Stomach smooth muscle (tissue), 2 donors: ENCODE results near the gene NEIL1.

Source experiments
- H3K27ac ChIP-seq: one replicate; pipeline ENCODE4 v1.7.0; 2013; ENCODE audit warnings: mild to moderate bottlenecking, low read length, inconsistent platforms
- H3K27me3 ChIP-seq, 2 donors: one replicate each; pipeline ENCODE4 v1.7.0; 2013; ENCODE audit warnings: low read length in 2 of 2; ENCODE audit not compliant: insufficient read depth in 2 of 2, control insufficient read depth in 1 of 2
- H3K36me3 ChIP-seq, 2 donors: one replicate each; pipeline ENCODE4 v1.7.0; 2013; ENCODE audit warnings: low read length in 2 of 2; ENCODE audit not compliant: control insufficient read depth in 2 of 2, insufficient read depth in 2 of 2
- H3K4me1 ChIP-seq: one replicate; pipeline ENCODE4 v1.7.0; 2013; ENCODE audit warnings: low read length; ENCODE audit not compliant: control insufficient read depth, insufficient read depth
- H3K4me3 ChIP-seq, 2 donors: one replicate each; pipeline ENCODE4 v1.7.0; 2013; ENCODE audit warnings: low read length in 2 of 2
- H3K9ac ChIP-seq, 2 donors: one replicate each; pipeline ENCODE4 v1.7.0; 2013; ENCODE audit warnings: low read length in 2 of 2, mild to moderate bottlenecking in 1 of 2
- H3K9me3 ChIP-seq, 2 donors: one replicate each; pipeline ENCODE4 v1.7.0; 2013; ENCODE audit warnings: low read length in 2 of 2; ENCODE audit not compliant: control insufficient read depth in 2 of 2
- donor health status: healthy.
- donor health status: Pancreatic carcinoma.

Gene NEIL1

DNA sequence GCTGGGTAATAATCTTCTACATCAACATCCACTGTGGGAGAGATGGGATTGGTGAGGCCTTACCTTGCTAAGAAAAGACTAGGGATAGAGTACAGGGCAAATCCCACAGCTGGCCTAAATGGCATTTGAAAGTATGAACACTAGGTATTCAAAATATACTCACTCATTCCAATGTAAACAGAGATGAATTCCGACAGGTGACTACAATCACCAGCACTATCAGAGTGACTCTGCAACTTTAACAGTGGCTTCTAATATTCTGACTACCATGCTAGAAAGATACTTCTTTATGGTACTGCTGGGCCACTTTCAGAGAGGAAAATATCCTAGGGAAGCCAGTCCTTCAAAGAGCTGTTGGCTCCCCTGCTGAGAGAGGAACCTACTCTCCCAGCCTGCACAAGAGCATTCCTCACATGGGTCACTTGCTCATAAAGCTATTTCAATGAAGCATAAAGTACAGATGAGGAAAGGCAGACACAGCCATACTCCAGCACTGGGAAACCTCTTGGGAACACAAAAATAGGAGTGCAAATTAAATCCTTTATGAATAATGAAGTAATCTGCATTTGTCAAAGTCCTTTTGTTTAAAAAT is 43.0 kb downstream of the NEIL1 start:
- Histone ChIP-seq H3K4me1 (no peaks in the 10 kb centered on the region), H3K36me3 (peaks cover 64 to 80% of the 10 kb centered on the region in 2 donors), H3K27ac (no peak overlapping the region), H3K9me3 (no peaks in the 10 kb centered on the region), H3K27me3 (no peaks in the 10 kb centered on the region), H3K4me3 (no peak overlapping the region), H3K9ac (no peak overlapping the region)

DNA sequence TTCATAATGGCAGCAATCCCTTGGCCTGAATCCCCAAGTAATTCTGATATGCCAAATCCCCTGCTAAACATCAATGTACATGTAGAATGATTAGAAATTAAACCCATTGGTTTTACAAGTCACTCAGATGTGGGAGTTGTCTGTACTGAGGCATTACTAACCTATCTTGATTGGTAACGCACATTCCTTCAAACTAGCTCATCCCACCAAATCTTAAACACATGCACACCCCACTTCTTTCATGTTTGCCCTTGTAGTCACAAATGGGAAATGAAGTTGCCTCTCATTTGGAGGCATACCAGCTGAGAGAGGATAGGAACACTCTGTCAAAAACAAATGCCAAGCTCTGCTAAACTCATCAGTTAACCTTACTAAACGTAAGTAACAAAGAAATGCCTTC is 50.7 kb downstream of the NEIL1 start:
- H3K27ac ChIP-seq: no peak overlapping the region
- H3K4me3 ChIP-seq: no peak overlapping the region
- H3K9me3 ChIP-seq: no peaks in the 10 kb centered on the region
- H3K4me1 ChIP-seq: no peaks in the 10 kb centered on the region
- H3K9ac ChIP-seq: no peak overlapping the region
- no peaks in the 10 kb centered on the region for H3K27me3 ChIP-seq
- peaks cover 55 to 60% of the 10 kb centered on the region in 2 donors for H3K36me3 ChIP-seq

DNA sequence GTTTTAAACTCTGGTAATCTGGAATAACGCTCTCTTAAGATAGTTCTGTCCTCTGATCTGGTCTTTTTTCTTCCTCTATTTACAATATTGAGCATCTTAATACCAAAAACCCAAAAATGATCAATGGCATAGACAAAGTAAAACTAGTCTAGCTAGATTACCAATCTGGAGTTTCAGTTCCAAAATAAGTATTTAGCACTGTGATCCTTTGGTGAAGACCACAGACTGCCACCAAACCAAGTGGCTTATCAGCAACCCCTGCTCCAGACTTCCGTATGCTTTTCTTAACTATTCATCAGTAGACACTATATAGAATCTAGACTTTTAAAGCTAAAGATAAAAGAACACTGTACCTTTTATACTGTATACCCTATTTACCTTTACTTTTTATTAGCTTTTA is 57.1 kb downstream of the NEIL1 start:
- Histone ChIP-seq H3K27ac (no peak overlapping the region), H3K4me1 (no peaks in the 10 kb centered on the region), H3K4me3 (no peak overlapping the region), H3K9ac (no peak overlapping the region), H3K27me3 (no peaks in the 10 kb centered on the region), H3K36me3 (peaks cover 34 to 39% of the 10 kb centered on the region in 2 donors), H3K9me3 (no peaks in the 10 kb centered on the region)
